ENCODE results near the gene APLP1. TPM values are rescaled to one million over a fixed set of nuclear protein-coding genes. Genes with fewer than 3 reads are reported as not detected.
"Not testable (repeated sequence)": the region's sequence is repeated elsewhere in the genome, so short reads cannot be mapped to it uniquely, and the experiment has no call there.

APLP1 gene
- total and polyA plus RNA-seq, 2 donors: 2.5 to 3.3 TPM

DNA sequence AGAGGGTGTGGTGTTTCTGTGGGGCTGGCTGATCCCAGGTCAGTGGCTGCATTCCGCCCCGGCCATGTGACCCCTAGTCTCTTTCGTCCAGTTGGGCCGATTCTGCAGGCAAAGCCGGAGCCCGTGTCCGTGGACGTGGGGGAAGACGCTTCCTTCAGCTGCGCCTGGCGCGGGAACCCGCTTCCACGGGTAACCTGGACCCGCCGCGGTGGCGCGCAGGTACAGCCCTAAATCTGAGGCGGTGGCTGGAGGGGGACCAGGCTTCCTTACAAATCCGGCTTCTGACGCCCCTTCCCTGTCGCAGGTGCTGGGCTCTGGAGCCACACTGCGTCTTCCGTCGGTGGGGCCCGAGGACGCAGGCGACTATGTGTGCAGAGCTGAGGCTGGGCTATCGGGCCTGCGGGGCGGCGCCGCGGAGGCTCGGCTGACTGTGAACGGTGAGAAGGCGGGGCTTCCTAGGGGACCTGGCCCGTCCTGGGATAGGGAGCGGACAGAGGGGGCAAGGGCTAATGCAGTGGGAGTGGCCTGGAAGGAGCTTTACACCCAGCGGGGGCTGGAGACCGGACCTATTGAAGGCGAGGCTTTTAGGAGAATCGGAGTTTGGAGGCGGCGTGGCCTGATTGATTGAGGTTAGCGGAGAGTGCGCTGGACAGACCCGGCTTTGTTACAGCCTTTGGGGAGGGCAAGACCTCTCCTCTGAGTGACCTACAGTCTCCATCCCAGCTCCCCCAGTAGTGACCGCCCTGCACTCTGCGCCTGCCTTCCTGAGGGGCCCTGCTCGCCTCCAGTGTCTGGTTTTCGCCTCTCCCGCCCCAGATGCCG lies 7.3 kb upstream of the APLP1 start:
- peaks cover 38 to 83% of the 10 kb centered on the region in 2 donors for H3K27me3 ChIP-seq (ENCODE audit: control insufficient read depth in 2 of 2, insufficient read depth in 1 of 2, low read length in 1 of 2)
- no peak overlapping the region for H3K27ac ChIP-seq (ENCODE audit: low read depth in 1 of 2, low read length in 1 of 2)
- H3K36me3 ChIP-seq (ENCODE audit: control insufficient read depth in 2 of 2, insufficient read depth in 2 of 2, low read length in 1 of 2): no peaks in the 10 kb centered on the region
- H3K4me3 ChIP-seq (ENCODE audit: low read length in 2 of 2): no peak overlapping the region
- WGBS: 15% methylated on average over 55 of the region's 55 CpGs
- H3K4me1 ChIP-seq (ENCODE audit: control insufficient read depth in 2 of 2, insufficient read depth in 2 of 2, low read length in 2 of 2): peaks cover 4 to 8% of the 10 kb centered on the region in 2 donors
- peaks cover 0 to 3% of the 10 kb centered on the region in 2 donors for H3K9me3 ChIP-seq (ENCODE audit: control insufficient read depth in 2 of 2, insufficient read depth in 1 of 2, low read length in 1 of 2)
- DNase-seq (ENCODE audit: low read depth in 6 of 9, low spot score in 9 of 9): no peak

DNA sequence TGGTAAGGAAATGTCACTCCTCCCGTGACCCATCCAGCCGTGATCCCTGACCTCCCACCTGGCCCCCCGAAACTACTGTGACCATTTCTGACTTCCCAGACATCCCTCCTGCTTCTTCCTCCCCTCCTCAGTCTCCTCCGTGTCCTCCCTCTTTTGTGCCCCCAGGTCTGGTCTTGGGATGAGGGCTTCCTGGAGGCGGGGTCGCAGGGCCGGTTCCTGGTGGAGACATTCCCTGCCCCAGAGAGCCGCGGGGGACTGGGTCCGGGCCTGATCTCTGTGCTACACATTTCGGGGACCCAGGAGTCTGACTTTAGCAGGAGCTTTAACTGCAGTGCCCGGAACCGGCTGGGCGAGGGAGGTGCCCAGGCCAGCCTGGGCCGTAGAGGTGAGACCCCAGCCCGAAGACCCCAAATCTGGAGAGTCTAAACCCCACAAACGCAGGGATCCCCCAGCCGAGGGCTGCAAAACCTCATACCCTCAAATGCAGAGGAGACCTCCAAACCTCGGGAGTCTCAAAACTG lies 6.7 kb upstream of the APLP1 start:
- H3K9me3 ChIP-seq (ENCODE audit: control insufficient read depth in 2 of 2, insufficient read depth in 1 of 2, low read length in 1 of 2): peaks cover 0 to under 1% of the 10 kb centered on the region in 2 donors
- H3K27me3 ChIP-seq (ENCODE audit: control insufficient read depth in 2 of 2, insufficient read depth in 1 of 2, low read length in 1 of 2): peaks cover 42 to 83% of the 10 kb centered on the region in 2 donors
- no peak overlapping the region for H3K27ac ChIP-seq (ENCODE audit: low read depth in 1 of 2, low read length in 1 of 2)
- DNase-seq (ENCODE audit: low read depth in 6 of 9, low spot score in 9 of 9): no peak
- H3K4me3 ChIP-seq (ENCODE audit: low read length in 2 of 2): no peak overlapping the region
- 55% methylated on average over 19 of the region's 19 CpGs for WGBS
- H3K36me3 ChIP-seq (ENCODE audit: control insufficient read depth in 2 of 2, insufficient read depth in 2 of 2, low read length in 1 of 2): no peaks in the 10 kb centered on the region
- H3K4me1 ChIP-seq (ENCODE audit: control insufficient read depth in 2 of 2, insufficient read depth in 2 of 2, low read length in 2 of 2): peaks cover 0 to 2% of the 10 kb centered on the region in 2 donors

DNA sequence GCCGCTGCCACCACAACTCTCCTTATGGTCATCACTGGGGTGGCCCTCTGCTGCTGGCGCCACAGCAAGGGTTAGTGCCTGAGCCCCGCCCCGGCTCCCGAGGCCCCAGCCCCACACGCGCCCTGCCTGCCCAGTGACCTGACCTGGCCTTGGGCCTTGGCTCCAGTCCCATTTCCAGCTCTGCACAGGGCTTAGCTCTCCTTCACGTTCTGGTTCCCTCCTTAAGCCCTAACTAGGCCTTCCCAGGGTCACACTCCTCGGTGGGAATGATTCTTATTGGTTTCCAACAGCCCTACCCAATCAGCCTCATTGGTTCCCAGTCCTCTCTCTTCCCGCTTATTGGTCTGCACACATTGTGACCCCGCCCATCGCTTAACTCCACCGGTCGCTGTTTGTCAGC lies 5.8 kb upstream of the APLP1 start:
- H3K4me3 ChIP-seq (ENCODE audit: low read length in 2 of 2): no peak overlapping the region
- no peaks in the 10 kb centered on the region for H3K4me1 ChIP-seq (ENCODE audit: control insufficient read depth in 2 of 2, insufficient read depth in 2 of 2, low read length in 2 of 2)
- no peak overlapping the region for H3K27ac ChIP-seq (ENCODE audit: low read depth in 1 of 2, low read length in 1 of 2)
- peaks cover 47 to 83% of the 10 kb centered on the region in 2 donors for H3K27me3 ChIP-seq (ENCODE audit: control insufficient read depth in 2 of 2, insufficient read depth in 1 of 2, low read length in 1 of 2)
- no peak for DNase-seq (ENCODE audit: low read depth in 6 of 9, low spot score in 9 of 9)
- WGBS: 92% methylated on average over 14 of the region's 14 CpGs
- no peaks in the 10 kb centered on the region for H3K36me3 ChIP-seq (ENCODE audit: control insufficient read depth in 2 of 2, insufficient read depth in 2 of 2, low read length in 1 of 2)
- no peaks in the 10 kb centered on the region for H3K9me3 ChIP-seq (ENCODE audit: control insufficient read depth in 2 of 2, insufficient read depth in 1 of 2, low read length in 1 of 2)

DNA sequence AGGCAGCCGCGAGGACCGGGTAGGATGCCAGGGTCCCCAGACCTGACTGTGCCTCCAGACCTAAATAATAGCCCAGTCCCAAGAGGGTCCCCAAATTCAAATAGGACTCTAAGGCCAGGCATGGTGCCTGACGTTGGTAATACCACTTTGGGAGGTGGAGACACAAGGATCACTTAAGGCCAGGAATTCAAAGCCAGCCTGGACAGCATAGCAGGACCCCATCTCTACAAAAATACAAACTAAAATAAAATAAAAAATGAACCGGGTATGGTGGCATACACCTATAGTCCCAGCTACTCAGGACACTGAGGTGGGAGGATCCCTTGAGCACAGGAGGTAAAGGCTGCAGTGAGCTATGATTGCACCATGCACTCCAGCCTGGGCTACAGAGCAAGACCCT lies 5.4 kb upstream of the APLP1 start:
- 94% methylated on average over 5 of the region's 5 CpGs for WGBS

DNA sequence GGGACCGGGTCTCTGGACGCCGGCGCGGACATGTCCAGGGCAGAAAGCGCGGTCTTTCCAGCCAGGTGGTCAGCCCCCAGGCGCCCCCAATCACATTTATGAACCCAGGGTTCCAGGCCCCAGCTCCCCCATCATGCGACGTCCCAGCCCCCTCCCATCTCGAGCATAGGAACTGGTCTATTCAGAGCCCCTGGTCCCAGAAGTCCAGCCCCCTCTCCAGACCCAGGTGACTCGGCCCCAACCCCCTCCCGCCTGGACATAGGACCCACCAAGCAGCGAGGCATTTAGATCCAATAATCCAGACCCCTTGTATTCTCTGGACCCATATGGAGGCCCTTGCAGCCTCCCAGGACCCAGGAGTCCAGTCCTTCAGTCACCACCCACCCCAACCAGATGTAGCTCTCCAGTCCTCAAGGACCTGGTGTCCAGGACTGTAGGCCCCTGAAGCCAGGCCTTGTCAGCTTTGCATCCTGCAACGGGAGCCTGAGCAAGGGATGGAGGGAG lies 501 bp downstream of the APLP1 start:
- 3% methylated on average over 15 of the region's 15 CpGs for WGBS
- no peak overlapping the region for H3K27ac ChIP-seq (ENCODE audit: low read depth in 1 of 2, low read length in 1 of 2)
- H3K36me3 ChIP-seq (ENCODE audit: control insufficient read depth in 2 of 2, insufficient read depth in 2 of 2, low read length in 1 of 2): no peaks in the 10 kb centered on the region
- peaks cover 26 to 69% of the 10 kb centered on the region in 2 donors for H3K27me3 ChIP-seq (ENCODE audit: control insufficient read depth in 2 of 2, insufficient read depth in 1 of 2, low read length in 1 of 2)
- no peaks in the 10 kb centered on the region for H3K9me3 ChIP-seq (ENCODE audit: control insufficient read depth in 2 of 2, insufficient read depth in 1 of 2, low read length in 1 of 2)
- H3K4me1 ChIP-seq (ENCODE audit: control insufficient read depth in 2 of 2, insufficient read depth in 2 of 2, low read length in 2 of 2): peaks cover 6 to 12% of the 10 kb centered on the region in 2 donors
- peak overlapping the region in 1 of 2 donors; percentile 42 for H3K4me3 ChIP-seq (ENCODE audit: low read length in 2 of 2)
- DNase-seq (ENCODE audit: low read depth in 6 of 9, low spot score in 9 of 9): no peak

More for the DNA sequence above, 5.4 kb upstream of the APLP1 start:
- Histone ChIP-seq H3K36me3 (ENCODE audit: control insufficient read depth in 2 of 2, insufficient read depth in 2 of 2, low read length in 1 of 2) (no peaks in the 10 kb centered on the region), H3K9me3 (ENCODE audit: control insufficient read depth in 2 of 2, insufficient read depth in 1 of 2, low read length in 1 of 2) (no peaks in the 10 kb centered on the region), H3K27me3 (ENCODE audit: control insufficient read depth in 2 of 2, insufficient read depth in 1 of 2, low read length in 1 of 2) (peaks cover 48 to 83% of the 10 kb centered on the region in 2 donors), H3K27ac (ENCODE audit: low read depth in 1 of 2, low read length in 1 of 2) (no peak overlapping the region), H3K4me3 (ENCODE audit: low read length in 2 of 2) (no peak overlapping the region), H3K4me1 (ENCODE audit: control insufficient read depth in 2 of 2, insufficient read depth in 2 of 2, low read length in 2 of 2) (no peaks in the 10 kb centered on the region)
- no peak for DNase-seq (ENCODE audit: low read depth in 6 of 9, low spot score in 9 of 9)

DNA sequence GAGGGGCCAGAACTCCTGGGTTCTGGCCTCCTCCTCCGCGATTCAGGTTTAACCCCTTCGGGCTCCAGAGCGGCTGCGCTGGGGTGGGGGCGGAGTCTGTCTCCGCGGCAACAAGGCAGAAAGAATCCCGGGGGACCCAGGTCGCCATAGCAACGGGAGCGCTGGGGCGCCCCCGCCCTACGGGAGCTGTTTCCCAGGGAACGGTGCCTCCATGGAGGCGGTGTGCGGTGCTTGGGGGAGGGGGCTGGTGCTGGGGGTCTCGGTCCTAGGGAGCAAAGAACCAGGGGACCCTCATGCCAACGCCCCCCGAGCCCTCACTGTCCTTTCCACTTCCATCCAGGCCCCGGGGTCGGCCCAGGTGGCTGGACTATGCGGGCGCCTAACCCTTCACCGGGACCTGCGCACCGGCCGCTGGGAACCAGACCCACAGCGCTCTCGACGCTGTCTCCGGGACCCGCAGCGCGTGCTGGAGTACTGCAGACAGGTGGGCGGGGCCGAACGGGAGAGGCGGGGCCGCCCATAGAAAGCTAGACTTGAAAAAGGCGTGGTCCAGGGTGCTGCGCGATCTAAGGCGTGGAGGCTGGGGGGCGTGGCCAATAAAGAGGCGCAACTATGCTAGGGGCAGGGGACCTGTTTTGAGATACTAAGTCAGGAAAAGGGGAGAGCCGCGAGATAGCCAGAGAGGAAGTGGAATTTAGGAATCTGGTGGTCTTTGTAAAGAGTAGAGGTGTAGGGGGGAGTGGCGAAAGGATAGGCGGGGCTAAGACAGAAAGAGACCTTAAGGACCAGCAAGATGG lies 1.2 kb downstream of the APLP1 start:
- H3K4me1 ChIP-seq (ENCODE audit: control insufficient read depth in 2 of 2, insufficient read depth in 2 of 2, low read length in 2 of 2): peaks cover 6 to 12% of the 10 kb centered on the region in 2 donors
- no peaks in the 10 kb centered on the region for H3K36me3 ChIP-seq (ENCODE audit: control insufficient read depth in 2 of 2, insufficient read depth in 2 of 2, low read length in 1 of 2)
- peak in 7 of 9 donors; percentile 26 to 78 (median 54) for DNase-seq (ENCODE audit: low read depth in 6 of 9, low spot score in 9 of 9)
- H3K9me3 ChIP-seq (ENCODE audit: control insufficient read depth in 2 of 2, insufficient read depth in 1 of 2, low read length in 1 of 2): no peaks in the 10 kb centered on the region
- no peak overlapping the region for H3K27ac ChIP-seq (ENCODE audit: low read depth in 1 of 2, low read length in 1 of 2)
- peaks cover 26 to 70% of the 10 kb centered on the region in 2 donors for H3K27me3 ChIP-seq (ENCODE audit: control insufficient read depth in 2 of 2, insufficient read depth in 1 of 2, low read length in 1 of 2)
- no peak overlapping the region for H3K4me3 ChIP-seq (ENCODE audit: low read length in 2 of 2)
- WGBS: 4% methylated on average over 51 of the region's 51 CpGs

DNA sequence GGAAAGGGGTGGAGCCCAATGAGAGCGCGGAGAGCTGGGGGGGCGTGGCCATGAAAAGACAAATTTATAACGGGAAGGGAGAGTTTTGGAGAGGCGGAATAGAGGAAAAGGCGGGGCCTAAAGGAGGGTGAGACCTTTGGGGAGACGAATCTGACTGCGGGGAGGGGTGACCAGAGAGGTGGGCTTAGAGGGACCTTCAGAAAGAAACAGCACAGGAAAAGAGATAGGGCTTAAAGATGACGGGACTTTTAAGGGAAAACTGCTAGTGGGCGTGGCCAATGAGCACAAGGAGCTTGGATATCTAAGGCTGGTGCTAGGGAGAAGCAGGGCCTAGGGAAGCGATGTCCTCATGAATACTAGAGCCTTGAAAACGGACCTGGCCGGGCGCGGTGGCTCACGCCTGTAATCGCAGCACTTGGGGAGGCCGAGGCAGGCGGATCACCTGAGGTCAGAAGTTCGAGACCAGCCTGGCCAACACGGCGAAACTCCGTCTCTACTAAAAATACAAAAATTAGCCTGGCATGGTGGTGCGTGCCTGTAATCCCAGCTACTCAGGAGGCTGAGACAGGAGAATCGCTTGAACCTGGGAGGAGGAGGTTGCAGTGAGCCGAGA lies 1.9 kb downstream of the APLP1 start:
- not testable (repeated sequence) for H3K27ac ChIP-seq (ENCODE audit: low read depth in 1 of 2, low read length in 1 of 2); H3K4me3 ChIP-seq (ENCODE audit: low read length in 2 of 2); H3K36me3 ChIP-seq (ENCODE audit: control insufficient read depth in 2 of 2, insufficient read depth in 2 of 2, low read length in 1 of 2); DNase-seq (ENCODE audit: low read depth in 6 of 9, low spot score in 9 of 9); H3K9me3 ChIP-seq (ENCODE audit: control insufficient read depth in 2 of 2, insufficient read depth in 1 of 2, low read length in 1 of 2)
- Histone ChIP-seq H3K27me3 (ENCODE audit: control insufficient read depth in 2 of 2, insufficient read depth in 1 of 2, low read length in 1 of 2) (peaks cover 26 to 66% of the 10 kb centered on the region in 2 donors), H3K4me1 (ENCODE audit: control insufficient read depth in 2 of 2, insufficient read depth in 2 of 2, low read length in 2 of 2) (peaks cover 6 to 12% of the 10 kb centered on the region in 2 donors)
- WGBS: 36% methylated on average over 26 of the region's 26 CpGs

DNA sequence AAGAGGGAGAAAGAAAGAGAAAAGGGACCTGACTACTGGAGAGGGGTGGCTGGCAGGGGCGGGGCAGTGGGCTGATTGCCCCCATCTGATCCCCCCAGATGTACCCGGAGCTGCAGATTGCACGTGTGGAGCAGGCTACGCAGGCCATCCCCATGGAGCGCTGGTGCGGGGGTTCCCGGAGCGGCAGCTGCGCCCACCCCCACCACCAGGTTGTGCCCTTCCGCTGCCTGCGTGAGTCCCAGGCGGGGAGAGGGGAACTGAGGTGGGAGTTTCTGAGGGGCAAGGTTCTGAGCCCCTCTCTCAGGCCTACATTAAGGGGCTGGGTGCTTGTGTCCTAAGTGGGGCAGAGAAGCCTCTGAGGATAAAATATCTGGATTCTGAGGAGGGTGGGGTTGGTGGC lies 2.4 kb downstream of the APLP1 start:
- Histone ChIP-seq H3K27me3 (ENCODE audit: control insufficient read depth in 2 of 2, insufficient read depth in 1 of 2, low read length in 1 of 2) (peaks cover 26 to 60% of the 10 kb centered on the region in 2 donors), H3K4me3 (ENCODE audit: low read length in 2 of 2) (no peak overlapping the region), H3K36me3 (ENCODE audit: control insufficient read depth in 2 of 2, insufficient read depth in 2 of 2, low read length in 1 of 2) (no peaks in the 10 kb centered on the region), H3K4me1 (ENCODE audit: control insufficient read depth in 2 of 2, insufficient read depth in 2 of 2, low read length in 2 of 2) (peaks cover 6 to 12% of the 10 kb centered on the region in 2 donors), H3K27ac (ENCODE audit: low read depth in 1 of 2, low read length in 1 of 2) (no peak overlapping the region), H3K9me3 (ENCODE audit: control insufficient read depth in 2 of 2, insufficient read depth in 1 of 2, low read length in 1 of 2) (no peaks in the 10 kb centered on the region)
- 66% methylated on average over 12 of the region's 12 CpGs for WGBS
- DNase-seq (ENCODE audit: low read depth in 6 of 9, low spot score in 9 of 9): no peak

Data from thymus (tissue), 11 donors.